OCI-LY3 (cell line): Measurements from ENCODE around the gene NOTUM.

Experiments used
- H2AFZ ChIP-seq: fragments of 200-600, 300-600 bp; shearing (Covaris generic); 2 replicates; pipeline ENCODE4 v1.6.0; 2014; ENCODE audit warnings: antibody characterized with exemption, low read depth, low read length
- H3K27ac ChIP-seq: fragments of 200-600, 300-600 bp; sonication (generic); 2 replicates; pipeline ENCODE4 v1.5.1; 2014; ENCODE audit warnings: mild to moderate bottlenecking, low read length, moderate library complexity, mixed read lengths
- H3K27me3 ChIP-seq: fragments of 200-600, 300-600 bp; sonication (generic); 2 replicates; pipeline ENCODE4 v1.6.1; 2014; ENCODE audit warnings: low read depth, low read length, mixed read lengths
- H3K36me3 ChIP-seq: fragments of 200-600, 300-600 bp; sonication (generic); replicated peaks from 2 replicates; pipeline ENCODE3; 2014; ENCODE audit warnings: low read depth, low read length, mixed read lengths
- H3K4me1 ChIP-seq: fragments of 300-600, 200-600 bp; sonication (generic); 2 replicates; pipeline ENCODE4 v1.6.1; 2014; ENCODE audit warnings: low read length, mixed read lengths
- H3K4me2 ChIP-seq: fragments of 200-600, 300-600 bp; sonication (generic); 2 replicates; pipeline ENCODE4 v1.6.1; 2014; ENCODE audit warnings: low read length, mixed read lengths
- H3K4me3 ChIP-seq: fragments of 300-600, 200-600 bp; sonication (generic); 2 replicates; pipeline ENCODE4 v1.5.1; 2014; ENCODE audit warnings: antibody characterized with exemption, mild to moderate bottlenecking, low read length, moderate library complexity
- H3K79me2 ChIP-seq: fragments of 300-600, 200-600 bp; shearing (Covaris generic); 2 replicates; pipeline ENCODE4 v1.6.1; 2014; ENCODE audit warnings: mild to moderate bottlenecking, low read length, mixed read lengths
- H3K9ac ChIP-seq: fragments of 300-600, 200-600 bp; shearing (Covaris generic); 2 replicates; pipeline ENCODE4 v1.6.0; 2014; ENCODE audit warnings: mild to moderate bottlenecking, low read length, moderate library complexity
- H3K9me3 ChIP-seq: fragments of 200-600, 300-600 bp; shearing (Covaris generic); 2 replicates; pipeline ENCODE4 v1.6.1; 2014; ENCODE audit warnings: low read length, mixed read lengths; ENCODE audit not compliant: insufficient read depth
- H4K20me1 ChIP-seq: fragments of 200-600, 300-600 bp; sonication (generic); 2 replicates; pipeline ENCODE4 v1.6.1; 2016; ENCODE audit warnings: low read length, mixed read lengths; ENCODE audit not compliant: insufficient read depth
- CTCF ChIP-seq: fragments of 200-600, 300-600 bp; sonication (generic); IDR thresholded peaks from 2 replicates; pipeline ENCODE4 v1.5.1; 2014; ENCODE audit warnings: antibody characterized with exemption, low read length, low read depth
- EZH2phosphoT487 ChIP-seq: fragments of 200-600 bp; shearing (Covaris generic); IDR thresholded peaks from 2 replicates; pipeline ENCODE4 v1.6.1; 2018; ENCODE audit warnings: antibody characterized with exemption, mixed run types, low read depth

NOTUM gene

GRCh38 chr17:81909231-81909630 is 51.8 kb downstream of the NOTUM start:
- Histone ChIP-seq H3K27ac (no peak overlapping the region), H3K36me3 (peaks cover 19% of the 10 kb centered on the region), H3K4me1 (peaks cover 7% of the 10 kb centered on the region), H3K4me3 (no peak overlapping the region), H3K27me3 (no peaks in the 10 kb centered on the region), H3K9ac (no peak overlapping the region), H4K20me1 (0 out of 2 replicates have a peak, but pooled peaks cover 4% of the 10 kb centered on the region), H2AFZ (no peak overlapping the region), H3K9me3 (no peaks in the 10 kb centered on the region), H3K79me2 (0 out of 2 replicates have a peak, but pooled peaks cover 9% of the 10 kb centered on the region), H3K4me2 (no peak overlapping the region)
- TF ChIP-seq EZH2phosphoT487, result no peak
- no peak for TF ChIP-seq CTCF

- no peak overlapping the region for H3K4me2 ChIP-seq
- 0 out of 2 replicates have a peak, but pooled peaks cover 4% of the 10 kb centered on the region for H4K20me1 ChIP-seq
- peaks cover 19% of the 10 kb centered on the region for H3K36me3 ChIP-seq
- H3K4me1 ChIP-seq, result peaks cover 7% of the 10 kb centered on the region
- TF ChIP-seq CTCF, result no peak
- no peak for TF ChIP-seq EZH2phosphoT487
- no peaks in the 10 kb centered on the region for H3K9me3 ChIP-seq
- 0 out of 2 replicates have a peak, but pooled peaks cover 9% of the 10 kb centered on the region for H3K79me2 ChIP-seq
- no peak overlapping the region for H3K9ac ChIP-seq
- no peaks in the 10 kb centered on the region for H3K27me3 ChIP-seq
- H2AFZ ChIP-seq, result no peak overlapping the region
- H3K4me3 ChIP-seq, result no peak overlapping the region
- H3K27ac ChIP-seq, result no peak overlapping the region
Measured at GRCh38 chr17:81908793-81909192, 52.2 kb downstream of the NOTUM start.

GRCh38 chr17:81907219-81908145 is 53.5 kb downstream of the NOTUM start:
- no peak overlapping the region for H3K9ac ChIP-seq
- peaks cover 7% of the 10 kb centered on the region for H3K4me1 ChIP-seq
- H2AFZ ChIP-seq, result no peak overlapping the region
- no peaks in the 10 kb centered on the region for H3K9me3 ChIP-seq
- H3K4me3 ChIP-seq, result no peak overlapping the region
- H3K36me3 ChIP-seq, result peaks cover 19% of the 10 kb centered on the region
- H3K79me2 ChIP-seq, result 0 out of 2 replicates have a peak, but pooled peaks cover 9% of the 10 kb centered on the region
- H3K27me3 ChIP-seq, result no peaks in the 10 kb centered on the region
- H4K20me1 ChIP-seq, result 0 out of 2 replicates have a peak, but pooled peaks cover 4% of the 10 kb centered on the region
- H3K27ac ChIP-seq, result no peak overlapping the region
- TF ChIP-seq EZH2phosphoT487 (no peak), CTCF (0 out of 2 replicates have a peak, but pooled peaks have one; percentile 7)
- H3K4me2 ChIP-seq, result no peak overlapping the region

- no peak overlapping the region for H3K27ac ChIP-seq
- no peak overlapping the region for H3K4me3 ChIP-seq
- H3K4me1 ChIP-seq, result peaks cover 7% of the 10 kb centered on the region
- 0 out of 2 replicates have a peak, but pooled peaks cover under 1% of the 10 kb centered on the region for H4K20me1 ChIP-seq
- H3K36me3 ChIP-seq, result peaks cover 15% of the 10 kb centered on the region
- H2AFZ ChIP-seq, result no peak overlapping the region
- H3K9ac ChIP-seq, result no peak overlapping the region
- TF ChIP-seq CTCF (0 out of 2 replicates have a peak, but pooled peaks have one; percentile 17), EZH2phosphoT487 (no peak)
- 0 out of 2 replicates have a peak, but pooled peaks cover 9% of the 10 kb centered on the region for H3K79me2 ChIP-seq
- no peaks in the 10 kb centered on the region for H3K9me3 ChIP-seq
- no peaks in the 10 kb centered on the region for H3K27me3 ChIP-seq
- H3K4me2 ChIP-seq, result no peak overlapping the region
Measured at GRCh38 chr17:81906476-81907218, 54.3 kb downstream of the NOTUM start.
